Left lobe of liver (tissue), 2 donors: ENCODE data around the gene TMEM178A. TPM values are rescaled to one million over a fixed set of nuclear protein-coding genes. Genes with fewer than 3 reads are reported as not detected.
"Not testable (repeated sequence)": the region's sequence is repeated elsewhere in the genome, so short reads cannot be mapped to it uniquely, and the experiment has no call there.

Experiments used
- ATAC-seq: fragments of 200-7000 bp; cut with Tn5 transposase; one replicate; pipeline ENCODE4 v1.9.1; 2020; ENCODE audit warnings: mild to moderate bottlenecking, moderate library complexity
- DNase-seq: peaks from one replicate; pipeline ENCODE4 v3.0.0-alpha.2; 2020; ENCODE audit warnings: low spot score
- total RNA-seq: library from RNA; stranded (reverse); gene quantifications from one replicate; pipeline ENCODE4 v1.2.1, GENCODE V29; 2021
- donor health status: DM: no; HTN: no; CAD: no; lungs with moderate emphysema.
- donor health status: DM: no; HTN: yes; CAD: no.

Gene TMEM178A
- total RNA-seq, 1 donor from 2014 or later = 0.81 TPM

- ATAC-seq (no peak), DNase-seq (no peak)
Measured at GRCh38 chr2:39708003-39708402, 42.3 kb downstream of the TMEM178A start.

- DNase-seq (no peak), ATAC-seq (no peak)
Measured at GRCh38 chr2:39710807-39711206, 45.1 kb downstream of the TMEM178A start.

GRCh38 chr2:39712953-39713352 is 47.2 kb downstream of the TMEM178A start:
- DNase-seq = no peak
- no peak for ATAC-seq

- DNase-seq (no peak), ATAC-seq (no peak)
Measured at GRCh38 chr2:39715095-39715494, 49.4 kb downstream of the TMEM178A start.

- DNase-seq (no peak), ATAC-seq (no peak)
Measured at GRCh38 chr2:39715822-39716221, 50.1 kb downstream of the TMEM178A start.

- DNase-seq (no peak), ATAC-seq (no peak)
Measured at GRCh38 chr2:39717067-39717466, 51.4 kb downstream of the TMEM178A start.

GRCh38 chr2:39718483-39718882 is 52.8 kb downstream of the TMEM178A start:
- DNase-seq = no peak
- ATAC-seq = no peak

- no peak for ATAC-seq
- no peak for DNase-seq
Measured at GRCh38 chr2:39719317-39719716, 53.6 kb downstream of the TMEM178A start.

GRCh38 chr2:39720970-39721369 is 55.3 kb downstream of the TMEM178A start:
- ATAC-seq (no peak), DNase-seq (no peak)

GRCh38 chr2:39723497-39723896 is 57.8 kb downstream of the TMEM178A start:
- no peak for ATAC-seq

GRCh38 chr2:39723946-39724827 is 58.5 kb downstream of the TMEM178A start:
- DNase-seq = no peak

More at GRCh38 chr2:39723497-39723896, 57.8 kb downstream of the TMEM178A start:
- DNase-seq = no peak

GRCh38 chr2:39724828-39725144 is 59.1 kb downstream of the TMEM178A start:
- ATAC-seq (no peak), DNase-seq (no peak)

More at GRCh38 chr2:39723946-39724827, 58.5 kb downstream of the TMEM178A start:
- ATAC-seq = no peak

- DNase-seq (no peak), ATAC-seq (no peak)
Measured at GRCh38 chr2:39725401-39725800, 59.7 kb downstream of the TMEM178A start.

GRCh38 chr2:39728085-39728484 is 62.4 kb downstream of the TMEM178A start:
- ATAC-seq, DNase-seq: not testable (repeated sequence)

GRCh38 chr2:39728941-39729351 is 63.2 kb downstream of the TMEM178A start:
- ATAC-seq (peak; percentile 72), DNase-seq (no peak)

- no peak for DNase-seq
- ATAC-seq = no peak
Measured at GRCh38 chr2:39730276-39730675, 64.6 kb downstream of the TMEM178A start.

- DNase-seq (no peak), ATAC-seq (peak; percentile 59)
Measured at GRCh38 chr2:39730685-39731302, 65.1 kb downstream of the TMEM178A start.

- DNase-seq = no peak
- no peak for ATAC-seq
Measured at GRCh38 chr2:39731546-39731945, 65.8 kb downstream of the TMEM178A start.

- DNase-seq (no peak), ATAC-seq (peak; percentile 18)
Measured at GRCh38 chr2:39732482-39732881, 66.8 kb downstream of the TMEM178A start.

- DNase-seq = no peak
- no peak for ATAC-seq
Measured at GRCh38 chr2:39733070-39733674, 67.5 kb downstream of the TMEM178A start.

- ATAC-seq = no peak
- DNase-seq = no peak
Measured at GRCh38 chr2:39734445-39734844, 68.7 kb downstream of the TMEM178A start.

GRCh38 chr2:39735648-39736047 is 69.9 kb downstream of the TMEM178A start:
- ATAC-seq = no peak
- no peak for DNase-seq
